Skeletal muscle cell (primary cell): ENCODE data around the gene CLDN6.

Source experiments
- DNase-seq: peaks from one replicate; pipeline ENCODE4 v3.0.0-alpha.2; 2010; ENCODE audit warnings: low read depth
- H3K4me3 ChIP-seq: 2 replicates; pipeline ENCODE4 v1.5.1; 2011; ENCODE audit warnings: low read depth, mild to moderate bottlenecking, control low read depth, low read length, moderate library complexity

CLDN6 gene

GRCh38 chr16:3030222-3031212 lies 12.5 kb upstream of the CLDN6 start:
- no peak overlapping the region for H3K4me3 ChIP-seq
- no peak for DNase-seq

DNA sequence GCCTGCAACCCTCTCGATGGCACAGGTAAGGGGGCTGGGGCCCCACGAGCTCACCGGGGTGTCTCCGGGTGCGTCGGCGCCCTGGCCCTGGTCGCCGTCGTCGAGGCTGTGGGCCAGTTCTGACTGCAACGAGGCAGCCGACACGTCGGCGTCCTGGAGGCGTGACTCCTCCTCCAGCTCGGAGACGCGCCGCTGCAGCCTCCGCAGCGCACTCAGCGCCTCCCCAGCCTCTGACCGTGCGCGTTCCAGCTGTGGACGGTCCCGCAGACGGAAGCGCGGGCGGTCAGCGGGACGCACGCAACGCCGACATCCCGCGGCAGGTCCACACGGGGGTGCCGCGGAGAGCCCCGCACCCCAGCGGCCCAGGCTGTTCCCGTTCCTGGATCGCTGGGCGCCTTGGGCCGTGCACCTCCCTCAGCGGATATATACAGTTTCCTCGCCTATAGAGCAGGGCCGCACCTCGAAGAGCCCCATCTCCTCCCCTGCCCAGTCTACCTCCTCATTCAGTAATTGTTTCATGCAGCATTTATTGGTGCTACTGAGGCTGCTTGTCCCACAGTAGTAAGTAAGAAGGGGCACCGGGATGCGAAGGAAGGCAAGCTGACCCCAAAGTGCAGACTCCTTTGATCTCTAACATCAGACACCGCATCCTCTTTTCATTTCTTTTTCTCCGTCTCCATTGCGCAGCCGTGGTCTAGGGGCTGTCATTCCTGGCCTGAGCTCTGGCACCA lies 11.7 kb upstream of the CLDN6 start:
- peak overlapping the region; percentile 30 for H3K4me3 ChIP-seq
- DNase-seq, result no peak

- H3K4me3 ChIP-seq, result no peak overlapping the region
- no peak for DNase-seq
These were observed 10.8 kb upstream of the CLDN6 start for GRCh38 chr16:3028716-3029319.

DNA sequence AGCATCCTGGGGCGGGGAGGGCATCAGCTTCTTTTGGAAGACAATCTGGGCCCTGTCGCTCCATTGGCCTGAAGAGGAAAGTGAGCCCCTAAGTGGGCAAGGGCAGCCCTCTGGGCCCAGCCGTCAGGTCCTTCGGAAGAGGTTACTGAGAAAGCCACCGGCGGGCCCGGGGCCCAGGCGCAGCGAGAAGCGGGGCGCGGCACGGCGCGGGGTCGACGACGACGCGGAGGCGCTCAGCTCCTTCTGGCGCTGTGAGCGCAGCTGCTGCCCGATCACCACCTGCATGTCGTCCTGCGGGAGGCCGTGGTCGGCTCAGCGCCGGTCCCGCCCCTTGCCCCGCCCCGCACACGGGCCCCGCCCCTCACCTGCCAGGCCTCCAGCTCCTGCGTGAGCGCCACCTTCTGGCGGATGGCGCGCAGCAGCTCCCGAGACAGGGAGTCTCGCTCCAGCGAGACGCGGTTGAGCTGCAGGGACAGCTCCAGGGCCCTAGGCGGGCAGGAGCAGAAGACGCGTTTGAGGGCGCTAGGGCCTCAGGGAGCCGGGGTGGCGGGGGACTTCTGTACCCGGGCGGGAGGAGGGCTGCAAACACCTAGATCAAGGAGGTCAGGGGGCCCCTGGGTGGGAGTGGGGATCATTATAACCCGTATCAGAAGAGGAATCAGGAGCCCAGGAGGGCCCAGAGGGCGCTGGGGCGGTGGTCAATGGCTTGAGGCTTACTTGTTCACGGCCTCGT lies 10.2 kb upstream of the CLDN6 start:
- DNase-seq, result peak; percentile 19
- H3K4me3 ChIP-seq, result no peak overlapping the region

DNA sequence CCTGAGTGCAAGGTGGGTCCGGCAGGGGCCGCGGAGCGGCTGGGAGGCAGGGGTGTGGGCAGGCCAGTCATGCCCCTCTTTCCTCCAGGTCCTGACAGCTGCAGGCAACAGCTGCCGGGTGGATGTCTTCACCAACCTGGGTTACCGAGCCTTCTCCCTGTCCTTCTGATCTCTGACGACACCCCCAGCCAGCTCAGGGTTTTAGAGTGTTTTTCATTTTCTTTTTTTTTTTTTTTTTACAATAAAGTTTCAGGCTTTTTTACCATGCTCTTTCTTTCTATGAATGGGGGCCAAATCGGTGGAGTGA lies 9.5 kb upstream of the CLDN6 start:
- H3K4me3 ChIP-seq, result no peak overlapping the region
- no peak for DNase-seq

- H3K4me3 ChIP-seq, result no peak overlapping the region
- no peak for DNase-seq
These were observed 8.9 kb upstream of the CLDN6 start for GRCh38 chr16:3026609-3027488.

GRCh38 chr16:3026003-3026378 lies 8.0 kb upstream of the CLDN6 start:
- DNase-seq, result no peak
- H3K4me3 ChIP-seq, result no peak overlapping the region

DNA sequence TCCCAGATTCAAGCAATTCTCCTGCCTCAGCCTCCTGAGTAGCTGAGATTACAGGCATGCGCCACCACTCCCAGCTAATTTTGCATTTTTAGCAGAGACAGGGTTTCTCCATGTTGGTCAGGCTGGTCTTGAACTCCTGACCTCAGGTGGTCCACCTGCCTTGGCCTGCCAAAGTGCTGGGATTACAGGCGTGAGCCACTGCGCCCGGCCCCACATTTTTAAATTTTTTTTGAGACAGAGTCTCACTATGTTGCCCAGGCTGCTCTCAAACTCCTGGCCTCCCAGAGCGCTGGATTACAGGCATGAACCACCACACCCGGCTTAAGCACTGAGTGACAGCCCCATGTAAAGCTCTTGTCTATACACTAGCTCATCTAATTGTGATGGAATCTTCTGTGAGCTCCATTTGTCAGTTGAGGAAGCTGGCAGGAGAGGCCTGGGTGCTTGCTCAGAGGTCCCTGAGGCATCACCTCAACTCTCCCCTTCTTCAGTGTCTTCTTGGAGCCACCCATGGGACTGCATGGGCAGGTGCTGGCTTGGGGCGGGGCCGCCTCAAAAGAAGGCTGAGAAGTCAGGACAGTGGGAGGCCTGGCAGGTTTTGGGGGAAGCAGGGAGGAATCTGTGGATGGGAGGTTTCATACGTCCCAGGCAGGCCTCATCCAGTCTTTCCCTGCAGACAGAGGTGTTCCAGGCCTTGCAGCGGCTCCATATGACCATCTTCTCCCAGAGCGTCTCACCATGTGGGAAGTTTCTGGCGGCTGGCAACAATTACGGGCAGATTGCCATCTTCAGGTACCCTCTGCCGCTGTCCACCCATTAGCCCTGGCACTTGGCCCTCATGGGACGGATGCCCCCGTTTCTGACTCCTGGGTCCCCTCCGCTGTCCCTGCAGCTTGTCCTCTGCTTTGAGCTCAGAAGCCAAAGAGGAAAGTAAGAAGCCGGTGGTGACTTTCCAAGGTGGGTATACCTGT lies 7.3 kb upstream of the CLDN6 start:
- no peak overlapping the region for H3K4me3 ChIP-seq
- DNase-seq, result no peak

GRCh38 chr16:3023669-3024478 lies 5.9 kb upstream of the CLDN6 start, which contains the start of the genes HCFC1R1 and THOC6:
Gene HCFC1R1, minus strand, starts transcription at chr16:3023942. Its CDS starts 1 bp downstream, at chr16:3023941.
Gene THOC6, plus strand, starts transcription at chr16:3024035. Its CDS starts 292 bp downstream, at chr16:3024327.
- H3K4me3 ChIP-seq, result peak within 1 kb of the TSS; percentile 69
- DNase-seq, result peak; percentile 94

DNA sequence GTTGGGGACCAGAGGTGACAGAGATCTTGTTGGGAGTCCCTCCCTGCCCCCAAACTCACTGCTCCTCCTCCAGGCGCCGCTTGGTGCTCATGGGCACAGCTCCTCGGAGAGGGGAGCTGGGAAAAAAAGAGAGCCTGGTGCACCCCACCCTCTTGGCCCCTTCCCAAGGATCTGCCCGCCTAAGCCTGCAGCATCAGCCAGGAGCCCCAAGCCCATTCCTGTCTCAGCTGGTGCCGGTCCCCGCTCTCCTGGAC lies 5.4 kb upstream of the CLDN6 start:
- DNase-seq, result peak; percentile 15
- H3K4me3 ChIP-seq, result peak overlapping the region; percentile 69

GRCh38 chr16:3022684-3023414 lies 4.9 kb upstream of the CLDN6 start:
- H3K4me3 ChIP-seq, result peak overlapping the region; percentile 69
- peak; percentile 39 for DNase-seq

DNA sequence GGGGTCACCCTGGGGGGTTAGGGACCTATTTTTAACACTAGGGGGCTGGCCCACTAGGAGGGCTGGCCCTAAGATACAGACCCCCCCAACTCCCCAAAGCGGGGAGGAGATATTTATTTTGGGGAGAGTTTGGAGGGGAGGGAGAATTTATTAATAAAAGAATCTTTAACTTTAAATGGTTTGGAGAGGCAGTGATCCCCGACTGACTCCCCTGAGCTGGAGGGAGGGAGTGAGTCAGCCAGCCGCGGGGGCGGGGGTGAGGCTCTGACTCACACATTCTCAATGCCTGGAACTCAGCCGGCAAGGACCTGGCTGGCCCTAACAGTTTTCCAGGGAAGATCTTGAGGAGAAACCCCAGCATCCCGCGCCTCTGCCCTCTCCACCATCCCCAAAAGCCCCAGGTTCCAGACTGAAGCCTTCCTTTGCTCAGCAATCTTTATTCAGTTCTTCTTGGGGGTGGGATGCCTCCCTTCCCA lies 4.3 kb upstream of the CLDN6 start:
- DNase-seq, result peak; percentile 87
- peak overlapping the region; percentile 69 for H3K4me3 ChIP-seq

DNA sequence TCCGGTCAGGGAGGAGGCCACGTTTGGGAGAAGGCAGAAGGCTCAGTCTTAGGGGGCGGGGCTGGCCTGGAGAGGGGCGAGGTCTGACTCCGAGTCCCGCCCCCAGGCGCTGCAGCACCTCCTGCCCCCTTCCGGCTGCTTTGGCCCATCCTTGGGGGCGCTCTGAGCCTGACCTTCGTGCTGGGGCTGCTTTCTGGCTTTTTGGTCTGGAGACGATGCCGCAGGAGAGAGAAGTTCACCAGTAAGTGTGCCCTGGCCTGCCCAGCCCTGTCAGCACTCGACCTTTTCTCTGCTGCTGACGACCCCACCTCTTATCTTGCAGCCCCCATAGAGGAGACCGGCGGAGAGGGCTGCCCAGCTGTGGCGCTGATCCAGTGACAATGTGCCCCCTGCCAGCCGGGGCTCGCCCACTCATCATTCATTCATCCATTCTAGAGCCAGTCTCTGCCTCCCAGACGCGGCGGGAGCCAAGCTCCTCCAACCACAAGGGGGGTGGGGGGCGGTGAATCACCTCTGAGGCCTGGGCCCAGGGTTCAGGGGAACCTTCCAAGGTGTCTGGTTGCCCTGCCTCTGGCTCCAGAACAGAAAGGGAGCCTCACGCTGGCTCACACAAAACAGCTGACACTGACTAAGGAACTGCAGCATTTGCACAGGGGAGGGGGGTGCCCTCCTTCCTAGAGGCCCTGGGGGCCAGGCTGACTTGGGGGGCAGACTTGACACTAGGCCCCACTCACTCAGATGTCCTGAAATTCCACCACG lies 3.6 kb upstream of the CLDN6 start:
- DNase-seq, result peak; percentile 88
- peak overlapping the region; percentile 69 for H3K4me3 ChIP-seq

DNA sequence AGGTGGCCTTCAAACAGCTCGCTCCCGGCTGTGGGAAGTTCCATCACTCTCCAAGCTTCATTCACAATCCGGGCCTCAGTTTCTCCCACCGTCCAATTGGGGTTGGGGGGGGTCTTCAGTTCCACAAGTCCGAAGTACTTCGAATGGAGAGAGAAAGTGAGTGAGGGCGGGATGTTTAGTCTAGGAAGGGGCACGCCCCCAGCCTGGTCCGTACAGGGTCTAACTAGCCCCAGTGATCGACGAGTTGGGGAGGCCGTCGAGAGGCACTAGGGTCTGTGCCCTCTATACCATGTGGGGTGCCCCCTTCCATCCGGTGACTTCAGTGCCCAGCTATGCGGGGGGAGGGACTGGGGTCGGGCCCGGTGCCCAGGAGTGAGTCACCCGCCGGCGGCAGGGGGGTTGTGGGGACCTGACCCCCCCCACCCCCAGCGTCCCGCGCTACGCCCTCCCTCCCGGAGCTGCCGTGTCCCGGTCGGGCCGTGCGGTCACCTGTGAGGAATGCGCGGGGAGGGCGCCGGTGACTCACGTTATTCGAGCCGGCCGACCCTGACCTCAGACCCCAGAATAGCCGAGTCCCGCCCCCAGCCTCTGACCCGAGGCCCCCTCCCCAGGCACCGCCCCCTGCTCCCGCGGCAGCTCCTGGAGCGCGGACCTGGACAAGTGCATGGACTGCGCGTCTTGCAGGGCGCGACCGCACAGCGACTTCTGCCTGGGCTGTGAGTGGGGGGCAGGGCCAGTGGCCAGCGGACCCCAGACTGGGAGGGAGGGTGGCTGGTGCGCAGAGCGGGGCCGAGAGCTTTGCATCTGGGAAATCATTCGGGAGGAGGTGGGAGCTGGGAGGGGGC lies 2.8 kb upstream of the CLDN6 start:
- peak; percentile 49 for DNase-seq

DNA sequence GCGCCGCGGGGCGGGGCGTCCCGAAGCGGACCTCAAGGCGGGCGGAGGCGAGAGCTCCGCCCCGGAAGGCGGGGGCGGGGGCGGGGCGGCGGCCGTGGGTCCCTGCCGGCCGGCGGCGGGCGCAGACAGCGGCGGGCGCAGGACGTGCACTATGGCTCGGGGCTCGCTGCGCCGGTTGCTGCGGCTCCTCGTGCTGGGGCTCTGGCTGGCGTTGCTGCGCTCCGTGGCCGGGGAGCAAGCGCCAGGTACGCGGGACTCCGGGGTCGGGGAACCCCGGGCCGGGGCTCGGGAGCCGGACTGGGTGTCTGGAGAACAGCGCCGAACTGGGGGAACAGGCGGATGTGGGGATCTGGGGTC lies 2.2 kb upstream of the CLDN6 start, which contains the start of gene TNFRSF12A:
Gene TNFRSF12A, plus strand, starts transcription at position 122 of the 357 bp plus-strand sequence. Its CDS starts 30 bp downstream, at position 152.
- H3K4me3 ChIP-seq, result peak within 1 kb of the TSS; percentile 69
- DNase-seq, result no peak

More for the DNA sequence above, 2.8 kb upstream of the CLDN6 start:
- peak overlapping the region; percentile 69 for H3K4me3 ChIP-seq
